B cell (primary cell): ENCODE results near the gene CERS2. TPM values are rescaled to one million over a fixed set of nuclear protein-coding genes. Genes with fewer than 3 reads are reported as not detected.

Experiments used
- ATAC-seq: fragments of 200-7000 bp; cut with Tn5 transposase; one replicate; pipeline ENCODE4 v1.10.0; 2021; ENCODE audit warnings: low read depth, mild to moderate bottlenecking, moderate number of reproducible peaks, moderate library complexity
- CTCF ChIA-PET: fragments of 350-600 bp; sonication (Branson Sonifier 250); formaldehyde crosslinking; loops from one replicate; lab custom pipeline; 2021; ENCODE audit warnings: antibody characterized with exemption, inconsistent platforms; lab: Charles Lee
- POLR2A ChIA-PET: fragments of 350-600 bp; sonication (Branson Sonifier 250); formaldehyde crosslinking; loops from one replicate; lab custom pipeline; 2021; ENCODE audit warnings: antibody characterized with exemption; lab: Charles Lee
- DNase-seq: peaks from one replicate; pipeline ENCODE4 v3.0.0; 2013
- H2AFZ ChIP-seq: 2 replicates; pipeline ENCODE4 v1.6.1; 2012; ENCODE audit warnings: mild to moderate bottlenecking, low read depth, low read length; ENCODE audit not compliant: insufficient read depth, poor library complexity, severe bottlenecking
- H3K27ac ChIP-seq, 2 donors: 1 replicate in 1 of 2; 2 replicates in 1 of 2; pipeline ENCODE4 v1.5.1; 2012 to 2013; ENCODE audit warnings: low read length in 2 of 2, mild to moderate bottlenecking in 2 of 2, moderate library complexity in 1 of 2
- H3K27me3 ChIP-seq, 4 experiments: fragments of 200-600 bp in 1 of 4; sonication (generic) in 1 of 4; replicated peaks in 1 of 4; 1 replicate in 2 of 4; 2 replicates in 2 of 4; pipeline versions ENCODE4 v1.6.1 to v1.7.0; 2013 to 2016; ENCODE audit warnings: low read length in 3 of 4, mild to moderate bottlenecking in 2 of 4, mixed read lengths in 1 of 4, moderate library complexity in 1 of 4; ENCODE audit not compliant: insufficient read depth in 4 of 4, control insufficient read depth in 3 of 4; ENCODE audit errors: control extremely low read depth in 1 of 4
- H3K36me3 ChIP-seq, 2 experiments: replicated peaks in 1 of 2; 1 replicate in 1 of 2; 2 replicates in 1 of 2; pipeline versions ENCODE4 v1.6.1 to v1.7.1; 2013; ENCODE audit warnings: low read length in 1 of 2; ENCODE audit not compliant: insufficient read depth in 2 of 2, control insufficient read depth in 1 of 2; ENCODE audit errors: control extremely low read depth in 1 of 2, extremely low read depth in 1 of 2
- H3K4me1 ChIP-seq, 2 donors: fragments of 200-600 bp in 1 of 2; sonication (generic) in 1 of 2; 1 replicate in 1 of 2; 2 replicates in 1 of 2; pipeline versions ENCODE4 v1.5.1 to v1.6.1; 2013 to 2017; ENCODE audit warnings: low read length in 2 of 2; ENCODE audit not compliant: control insufficient read depth in 2 of 2, insufficient read depth in 2 of 2
- H3K4me2 ChIP-seq: replicated peaks from 2 replicates; pipeline ENCODE3; 2012; ENCODE audit warnings: mild to moderate bottlenecking, low read depth, low read length; ENCODE audit not compliant: poor library complexity, severe bottlenecking
- H3K4me3 ChIP-seq, 5 experiments: fragments of 200-600 bp in 1 of 5; sonication (generic) in 1 of 5; 1 replicate in 3 of 5; 2 replicates in 2 of 5; pipeline versions ENCODE4 v1.5.1 to v1.7.0; 2011 to 2016; ENCODE audit warnings: low read length in 4 of 5, mild to moderate bottlenecking in 4 of 5, low read depth in 2 of 5, control low read depth in 1 of 5, moderate library complexity in 1 of 5; ENCODE audit not compliant: insufficient read depth in 1 of 5; ENCODE audit errors: control extremely low read depth in 1 of 5, extremely low read depth in 1 of 5
- H3K79me2 ChIP-seq: fragments of 200-600 bp; sonication (generic); one replicate; pipeline ENCODE4 v1.6.0; 2016; ENCODE audit warnings: low read length; ENCODE audit not compliant: control insufficient read depth, insufficient read depth
- H3K9ac ChIP-seq: fragments of 200-600 bp; sonication (generic); 2 replicates; pipeline ENCODE4 v1.6.1; 2017; ENCODE audit warnings: mild to moderate bottlenecking, low read length, moderate library complexity
- H3K9me3 ChIP-seq, 3 donors: one replicate each; pipeline versions ENCODE4 v1.6.1 to v1.7.1; 2013; ENCODE audit warnings: low read length in 2 of 3; ENCODE audit not compliant: control insufficient read depth in 2 of 3, insufficient read depth in 1 of 3; ENCODE audit errors: control extremely low read depth in 1 of 3
- H4K20me1 ChIP-seq: 2 replicates; pipeline ENCODE4 v1.6.0; 2012; ENCODE audit warnings: mild to moderate bottlenecking, low read length; ENCODE audit not compliant: insufficient read depth, control insufficient read depth, poor library complexity, severe bottlenecking
- H3K27ac Mint-ChIP-seq: one replicate; pipeline ENCODE4 v1.8.0; 2021; ENCODE audit warnings: mixed read lengths
- H3K27me3 Mint-ChIP-seq: one replicate; pipeline ENCODE4 v1.8.0; 2021; ENCODE audit warnings: mixed read lengths
- H3K4me1 Mint-ChIP-seq: one replicate; pipeline ENCODE4 v1.8.0; 2021; ENCODE audit warnings: mixed read lengths
- H3K4me3 Mint-ChIP-seq: one replicate; pipeline ENCODE4 v1.8.0; 2021; ENCODE audit warnings: mixed read lengths
- H3K9me3 Mint-ChIP-seq: one replicate; pipeline ENCODE4 v1.8.0; 2022; ENCODE audit warnings: mixed read lengths; ENCODE audit not compliant: insufficient read depth
- EZH2 ChIP-seq: IDR thresholded peaks from 2 replicates; pipeline ENCODE4 v1.6.1; 2012; ENCODE audit warnings: borderline replicate concordance, low read depth, mild to moderate bottlenecking, moderate library complexity, low read length; ENCODE audit not compliant: insufficient read depth, poor library complexity, severe bottlenecking
- WGBS: methylation state at CpG from one replicate; pipeline ENCODE4 v1.1.5; 2013; ENCODE audit warnings: missing lambda C conversion rate; ENCODE audit not compliant: insufficient coverage; 5-methylcytosine and 5-hydroxymethylcytosine counted together
- intact Hi-C: fragments of 100-400 bp; cut with micrococcal nuclease; formaldehyde crosslinking; loops from one replicate; pipeline ENCODE4 v1.10.0; 2022
- polyA plus RNA-seq: library from polyadenylated mRNA; depleted of rRNA; stranded (reverse); fragments of >200 nt; gene quantifications from 2 replicates; pipeline ENCODE4 v1.2.3, GENCODE V29; 2012
- total RNA-seq, 2 donors: library from RNA; stranded (reverse); fragments of 120-200 nt in 1 of 2; gene quantifications; 1 replicate in 1 of 2; 2 replicates in 1 of 2; pipeline versions ENCODE4 v1.2.3 to v1.2.4, GENCODE V29; 2013 to 2022
- TF ChIP-seq, protein P1 (sequence below): fragments of 200-600 bp; IDR thresholded peaks from one replicate; pipeline ENCODE4 v1.8.0; 2022; ENCODE audit warnings: antibody characterized with exemption, mild to moderate bottlenecking

Gene CERS2
- total and polyA plus RNA-seq, 2 donors (not counting 1 experiment from before 2014, with no cell fraction given) = 68.4 to 130 TPM

DNA sequence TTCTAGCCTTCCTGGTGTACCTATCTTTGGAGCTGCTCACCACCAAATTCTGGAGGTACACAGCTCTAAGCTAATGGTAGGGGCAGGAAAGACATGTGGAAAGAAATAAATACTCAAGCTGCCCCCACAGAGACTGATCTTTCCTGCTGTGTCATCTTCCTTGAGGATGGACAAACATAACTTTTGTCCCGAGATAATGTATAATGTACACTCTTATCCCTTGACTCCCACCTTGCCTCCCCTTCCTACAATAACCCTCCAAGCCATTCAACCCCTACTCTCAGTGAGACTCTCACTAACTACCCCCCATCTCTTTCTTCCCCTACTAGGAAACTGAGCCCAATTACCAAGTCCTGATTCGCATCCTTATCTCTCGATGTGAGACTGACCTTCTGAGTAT is 19.6 kb upstream of the CERS2 start:
- CTCF ChIA-PET = interaction anchor here (0.7 to 5.3 kb wide), 7 partner anchors 12 to 162 kb away, joined by 3 to 63 read pairs (median 4); partner anchors contain the start of genes ANXA9, MINDY1 and TNFAIP8L2
- Mint-ChIP-seq H3K27ac (no peak overlapping the region), H3K4me1 (peaks cover 4% of the 10 kb centered on the region), H3K4me3 (no peak overlapping the region), H3K9me3 (no peaks in the 10 kb centered on the region), H3K27me3 (no peaks in the 10 kb centered on the region)
- Histone ChIP-seq H2AFZ (no peak overlapping the region), H3K27ac (no peak overlapping the region), H3K4me1 (peaks cover 0 to 3% of the 10 kb centered on the region in 2 donors), H3K4me3 (no peak overlapping the region), H3K9me3 (no peaks in the 10 kb centered on the region), H4K20me1 (no peaks in the 10 kb centered on the region), H3K27me3 (no peaks in the 10 kb centered on the region), H3K9ac (no peak overlapping the region), H3K79me2 (no peaks in the 10 kb centered on the region), H3K4me2 (no peak overlapping the region), H3K36me3 (peaks cover 3 to 13% of the 10 kb centered on the region in 2 experiments)
- no peak for TF ChIP-seq EZH2
- TF ChIP-seq, protein P1, sequence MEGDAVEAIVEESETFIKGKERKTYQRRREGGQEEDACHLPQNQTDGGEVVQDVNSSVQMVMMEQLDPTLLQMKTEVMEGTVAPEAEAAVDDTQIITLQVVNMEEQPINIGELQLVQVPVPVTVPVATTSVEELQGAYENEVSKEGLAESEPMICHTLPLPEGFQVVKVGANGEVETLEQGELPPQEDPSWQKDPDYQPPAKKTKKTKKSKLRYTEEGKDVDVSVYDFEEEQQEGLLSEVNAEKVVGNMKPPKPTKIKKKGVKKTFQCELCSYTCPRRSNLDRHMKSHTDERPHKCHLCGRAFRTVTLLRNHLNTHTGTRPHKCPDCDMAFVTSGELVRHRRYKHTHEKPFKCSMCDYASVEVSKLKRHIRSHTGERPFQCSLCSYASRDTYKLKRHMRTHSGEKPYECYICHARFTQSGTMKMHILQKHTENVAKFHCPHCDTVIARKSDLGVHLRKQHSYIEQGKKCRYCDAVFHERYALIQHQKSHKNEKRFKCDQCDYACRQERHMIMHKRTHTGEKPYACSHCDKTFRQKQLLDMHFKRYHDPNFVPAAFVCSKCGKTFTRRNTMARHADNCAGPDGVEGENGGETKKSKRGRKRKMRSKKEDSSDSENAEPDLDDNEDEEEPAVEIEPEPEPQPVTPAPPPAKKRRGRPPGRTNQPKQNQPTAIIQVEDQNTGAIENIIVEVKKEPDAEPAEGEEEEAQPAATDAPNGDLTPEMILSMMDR = no peak
- ATAC-seq (no peak), DNase-seq (no peak)
- whole genome bisulfite sequencing = 90% methylated on average over 2 of the region's 3 CpGs
- intact Hi-C loops = loop anchor here (10.0 kb wide), 1 partner anchor 739 kb away; the partner anchor contains the start of gene CA14
- POLR2A ChIA-PET = no interaction called here

DNA sequence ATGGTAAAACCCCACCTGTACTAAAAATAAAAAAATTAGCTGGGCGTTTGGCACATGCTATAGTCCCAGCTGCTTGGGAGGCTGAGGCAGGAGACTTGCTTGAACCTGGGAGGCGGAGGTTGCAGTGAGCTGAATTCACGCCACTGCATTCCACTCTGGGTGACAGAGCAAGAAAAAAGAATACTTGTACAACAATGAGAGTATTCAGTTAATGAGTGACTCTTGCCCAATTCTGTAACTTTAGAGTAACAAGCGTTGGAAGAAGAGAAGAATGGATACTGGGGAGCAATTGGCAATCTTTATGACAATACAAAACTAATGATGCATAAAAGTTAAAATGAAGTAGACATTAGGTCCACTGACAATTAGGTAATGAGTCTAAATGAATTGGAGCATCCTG is 18.0 kb upstream of the CERS2 start:
- no peak overlapping the region for H3K27ac Mint-ChIP-seq
- ATAC-seq (no peak), DNase-seq (no peak)
- H3K9me3 ChIP-seq = no peaks in the 10 kb centered on the region
- POLR2A ChIA-PET = no interaction called here
- no peak overlapping the region for H2AFZ ChIP-seq
- H4K20me1 ChIP-seq = no peaks in the 10 kb centered on the region
- peaks cover 2 to 9% of the 10 kb centered on the region in 2 experiments for H3K36me3 ChIP-seq
- intact Hi-C loops = loop anchor here (10.0 kb wide), 1 partner anchor 738 kb away; the partner anchor contains the start of gene CA14
- H3K4me3 ChIP-seq = no peak overlapping the region
- H3K9me3 Mint-ChIP-seq = no peaks in the 10 kb centered on the region
- no peaks in the 10 kb centered on the region for H3K27me3 Mint-ChIP-seq
- no peak overlapping the region for H3K4me3 Mint-ChIP-seq
- no peaks in the 10 kb centered on the region for H3K27me3 ChIP-seq
- CTCF ChIA-PET = no interaction called here
- no peak overlapping the region for H3K9ac ChIP-seq
- H3K4me1 ChIP-seq = peaks cover 0 to 3% of the 10 kb centered on the region in 2 donors
- WGBS = 73% methylated on average over 3 of the region's 4 CpGs
- H3K27ac ChIP-seq = no peak overlapping the region
- no peaks in the 10 kb centered on the region for H3K79me2 ChIP-seq
- peaks cover 4% of the 10 kb centered on the region for H3K4me1 Mint-ChIP-seq
- no peak for TF ChIP-seq EZH2
- TF ChIP-seq, protein P1 = no peak
- H3K4me2 ChIP-seq = no peak overlapping the region
